DND-41 (cell line): ENCODE data around the gene ING2.

Experiments
- ATAC-seq: fragments of 200-7000 bp; cut with Tn5 transposase; 3 replicates; pipeline ENCODE4 v1.9.1; 2021; ENCODE audit warnings: low read depth; ENCODE audit not compliant: insufficient read depth
- DNase-seq: peaks from one replicate; pipeline ENCODE4 v3.0.0-alpha.2; 2020
- H2AFZ ChIP-seq: 2 replicates; pipeline ENCODE4 v1.6.0; 2012; ENCODE audit warnings: low read depth, low read length
- H3K27ac ChIP-seq: 2 replicates; pipeline ENCODE4 v1.5.1; 2012; ENCODE audit warnings: low read length, inconsistent platforms
- H3K27me3 ChIP-seq: fragments of 200-600 bp; sonication (generic); 2 replicates; pipeline ENCODE4 v1.6.0; 2012; ENCODE audit warnings: low read length, mild to moderate bottlenecking, inconsistent platforms; ENCODE audit not compliant: insufficient read depth, poor library complexity
- H3K36me3 ChIP-seq: 2 replicates; pipeline ENCODE4 v1.5.1; 2012; ENCODE audit warnings: low read length, inconsistent platforms; ENCODE audit not compliant: insufficient read depth
- H3K4me1 ChIP-seq: 2 replicates; pipeline ENCODE4 v1.5.1; 2012; ENCODE audit warnings: mild to moderate bottlenecking, low read length; ENCODE audit not compliant: insufficient read depth
- H3K4me2 ChIP-seq: 2 replicates; pipeline ENCODE4 v1.6.0; 2012; ENCODE audit warnings: mild to moderate bottlenecking, moderate library complexity, low read length, inconsistent platforms; ENCODE audit not compliant: insufficient read depth
- H3K4me3 ChIP-seq, 2 experiments: fragments of 200-600 bp in 1 of 2; shearing (Covaris generic) in 1 of 2; 2 replicates each; pipeline ENCODE4 v1.5.1; 2012 to 2016; ENCODE audit warnings: inconsistent platforms in 2 of 2, low read length in 2 of 2, mild to moderate bottlenecking in 2 of 2, low read depth in 1 of 2, moderate library complexity in 1 of 2
- H3K79me2 ChIP-seq: 2 replicates; pipeline ENCODE4 v1.6.0; 2012; ENCODE audit warnings: low read length, inconsistent platforms; ENCODE audit not compliant: insufficient read depth
- H3K9ac ChIP-seq: 2 replicates; pipeline ENCODE4 v1.6.0; 2012; ENCODE audit warnings: low read depth, mild to moderate bottlenecking, inconsistent platforms, low read length, moderate library complexity
- H3K9me3 ChIP-seq: 2 replicates; pipeline ENCODE4 v1.5.1; 2012; ENCODE audit warnings: low read length, moderate library complexity, mild to moderate bottlenecking, inconsistent platforms; ENCODE audit not compliant: insufficient read depth, severe bottlenecking
- H4K20me1 ChIP-seq: 2 replicates; pipeline ENCODE4 v1.6.0; 2012; ENCODE audit warnings: low read length; ENCODE audit not compliant: insufficient read depth
- EZH2 ChIP-seq: IDR thresholded peaks from 3 replicates; pipeline ENCODE4 v1.6.1; 2012; ENCODE audit warnings: borderline replicate concordance, low read depth, mild to moderate bottlenecking, moderate library complexity, low read length, inconsistent platforms; ENCODE audit not compliant: severe bottlenecking
- TF ChIP-seq, protein P1 (sequence below): IDR thresholded peaks from 2 replicates; pipeline ENCODE4 v1.5.1; 2012; ENCODE audit warnings: borderline replicate concordance, low read length, moderate library complexity, mild to moderate bottlenecking; ENCODE audit not compliant: poor library complexity, severe bottlenecking; ENCODE audit errors: extremely low read depth

ING2 gene

DNA sequence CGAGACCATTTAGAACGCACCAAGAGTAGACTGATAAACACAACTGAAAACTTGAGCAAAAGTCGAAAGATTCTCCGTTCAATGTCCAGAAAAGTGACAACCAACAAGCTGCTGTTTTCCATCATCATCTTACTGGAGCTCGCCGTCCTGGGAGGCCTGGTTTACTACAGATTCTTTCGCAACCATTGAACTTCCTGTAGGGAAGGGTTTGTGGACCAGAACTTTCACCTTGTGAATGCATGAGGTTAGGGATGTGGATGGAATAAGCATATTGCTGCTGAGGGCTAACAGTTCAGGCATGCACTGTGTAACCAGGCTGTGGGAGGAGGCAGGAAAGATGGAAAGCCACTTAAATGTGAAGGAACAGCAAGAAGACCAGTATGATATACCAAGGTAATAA lies 20.9 kb upstream of the ING2 start:
- no peaks in the 10 kb centered on the region for H3K9me3 ChIP-seq
- ATAC-seq, result no peak

DNA sequence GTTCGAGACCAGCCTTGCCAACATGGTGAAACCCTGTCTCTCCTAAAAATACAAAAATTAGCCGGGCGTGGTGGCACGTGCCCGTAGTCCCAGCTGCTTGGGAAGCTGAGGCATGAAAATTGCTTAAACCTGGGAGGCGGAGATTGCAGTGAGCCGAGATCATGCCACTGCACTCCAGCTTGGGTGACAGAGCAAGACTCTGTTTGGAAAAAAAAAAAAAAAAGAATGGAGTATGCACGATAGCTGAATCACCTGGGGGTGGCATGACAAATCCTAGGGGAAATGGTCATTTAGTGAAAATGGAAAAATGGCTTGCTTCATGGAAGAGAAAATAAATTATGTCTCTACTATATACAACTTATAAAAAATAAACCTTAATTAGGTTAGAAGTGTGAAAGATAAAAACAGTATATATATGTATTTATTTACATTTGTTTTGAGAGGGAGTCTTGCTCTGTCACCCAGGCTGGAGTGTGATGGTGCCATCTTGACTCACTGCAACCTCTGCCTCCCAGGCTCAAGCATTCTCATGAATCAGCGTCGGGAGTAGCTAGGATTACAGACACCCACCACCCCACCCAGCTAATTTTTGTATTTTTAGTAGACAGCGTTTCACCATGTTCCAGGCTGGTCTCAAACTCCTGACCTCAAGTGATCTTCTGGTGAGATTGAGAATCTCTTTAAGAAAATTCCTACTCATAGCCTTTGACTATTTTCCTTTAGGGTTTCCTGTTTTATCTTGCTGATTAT lies 19.3 kb upstream of the ING2 start:
- H3K9ac ChIP-seq, result no peak overlapping the region
- no peak overlapping the region for H3K27ac ChIP-seq
- H3K36me3 ChIP-seq, result no peaks in the 10 kb centered on the region
- H3K4me1 ChIP-seq, result no peaks in the 10 kb centered on the region
- DNase-seq (no peak), ATAC-seq (no peak)
- no peak overlapping the region for H3K4me2 ChIP-seq
- H4K20me1 ChIP-seq, result no peaks in the 10 kb centered on the region
- H3K9me3 ChIP-seq, result no peaks in the 10 kb centered on the region
- TF ChIP-seq, protein P1, sequence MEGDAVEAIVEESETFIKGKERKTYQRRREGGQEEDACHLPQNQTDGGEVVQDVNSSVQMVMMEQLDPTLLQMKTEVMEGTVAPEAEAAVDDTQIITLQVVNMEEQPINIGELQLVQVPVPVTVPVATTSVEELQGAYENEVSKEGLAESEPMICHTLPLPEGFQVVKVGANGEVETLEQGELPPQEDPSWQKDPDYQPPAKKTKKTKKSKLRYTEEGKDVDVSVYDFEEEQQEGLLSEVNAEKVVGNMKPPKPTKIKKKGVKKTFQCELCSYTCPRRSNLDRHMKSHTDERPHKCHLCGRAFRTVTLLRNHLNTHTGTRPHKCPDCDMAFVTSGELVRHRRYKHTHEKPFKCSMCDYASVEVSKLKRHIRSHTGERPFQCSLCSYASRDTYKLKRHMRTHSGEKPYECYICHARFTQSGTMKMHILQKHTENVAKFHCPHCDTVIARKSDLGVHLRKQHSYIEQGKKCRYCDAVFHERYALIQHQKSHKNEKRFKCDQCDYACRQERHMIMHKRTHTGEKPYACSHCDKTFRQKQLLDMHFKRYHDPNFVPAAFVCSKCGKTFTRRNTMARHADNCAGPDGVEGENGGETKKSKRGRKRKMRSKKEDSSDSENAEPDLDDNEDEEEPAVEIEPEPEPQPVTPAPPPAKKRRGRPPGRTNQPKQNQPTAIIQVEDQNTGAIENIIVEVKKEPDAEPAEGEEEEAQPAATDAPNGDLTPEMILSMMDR, result no peak
- TF ChIP-seq EZH2, result no peak
- no peaks in the 10 kb centered on the region for H3K79me2 ChIP-seq
- H3K4me3 ChIP-seq, result no peak overlapping the region
- H2AFZ ChIP-seq, result no peak overlapping the region
- no peaks in the 10 kb centered on the region for H3K27me3 ChIP-seq

More for the DNA sequence above, 20.9 kb upstream of the ING2 start:
- no peak overlapping the region for H3K27ac ChIP-seq
- no peaks in the 10 kb centered on the region for H3K4me1 ChIP-seq
- no peak overlapping the region for H3K4me3 ChIP-seq
- H3K9ac ChIP-seq, result no peak overlapping the region
- H3K4me2 ChIP-seq, result no peak overlapping the region
- H3K79me2 ChIP-seq, result no peaks in the 10 kb centered on the region
- DNase-seq, result no peak
- H4K20me1 ChIP-seq, result no peaks in the 10 kb centered on the region
- TF ChIP-seq, protein P1, result no peak
- TF ChIP-seq EZH2, result no peak
- no peak overlapping the region for H2AFZ ChIP-seq
- H3K36me3 ChIP-seq, result no peaks in the 10 kb centered on the region
- H3K27me3 ChIP-seq, result no peaks in the 10 kb centered on the region

DNA sequence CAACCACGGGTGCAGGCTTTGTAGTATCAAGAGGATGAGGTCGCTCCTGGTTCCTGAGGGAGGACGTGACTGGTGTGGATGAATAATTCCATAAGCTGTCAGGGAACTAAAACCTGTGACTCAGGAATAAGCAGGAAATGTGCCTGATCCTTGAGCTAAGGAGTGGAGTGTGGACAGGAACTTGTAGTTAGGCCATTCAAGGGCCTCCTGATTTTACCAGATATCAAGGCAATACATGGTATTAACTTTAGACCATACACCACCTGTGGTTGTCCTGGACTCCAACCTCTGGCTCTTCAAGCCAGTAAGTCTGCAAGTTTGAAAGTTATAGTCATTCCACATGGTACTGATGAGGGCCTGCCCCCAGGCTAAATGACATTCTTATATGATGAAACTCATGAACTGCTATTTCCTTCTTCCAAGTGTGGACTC lies 12.1 kb upstream of the ING2 start:
- Histone ChIP-seq H3K27ac (no peak overlapping the region), H3K4me3 (no peak overlapping the region), H3K9ac (no peak overlapping the region), H3K4me2 (no peak overlapping the region), H3K9me3 (no peaks in the 10 kb centered on the region), H3K27me3 (no peaks in the 10 kb centered on the region), H2AFZ (no peak overlapping the region), H3K4me1 (no peaks in the 10 kb centered on the region), H3K36me3 (peaks cover 12% of the 10 kb centered on the region; the same call in 1 of the 2 replicates), H3K79me2 (no peaks in the 10 kb centered on the region), H4K20me1 (no peaks in the 10 kb centered on the region)
- TF ChIP-seq EZH2, result no peak
- TF ChIP-seq, protein P1, result no peak
- no peak for ATAC-seq
- DNase-seq, result no peak

DNA sequence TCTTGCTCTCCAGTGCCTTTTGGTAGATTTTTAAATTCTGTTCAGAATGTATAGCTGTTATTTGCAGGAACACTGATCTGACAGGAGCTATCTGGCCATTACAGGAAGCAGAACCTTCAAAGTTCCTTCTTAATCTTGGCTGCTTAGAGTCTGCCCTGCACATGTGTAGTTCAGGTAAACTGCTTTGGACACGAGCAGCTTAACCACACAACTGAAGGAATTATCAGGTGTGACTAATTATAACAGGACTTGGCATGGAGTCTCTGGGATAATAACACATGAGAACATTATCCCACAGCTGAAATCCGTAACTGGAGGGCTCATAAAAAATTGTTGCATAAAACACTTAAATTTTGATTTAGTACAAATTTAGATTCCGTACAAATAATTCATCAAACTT lies 11.6 kb upstream of the ING2 start:
- H3K9me3 ChIP-seq, result no peaks in the 10 kb centered on the region
- no peak overlapping the region for H3K27ac ChIP-seq
- DNase-seq, result no peak
- H3K9ac ChIP-seq, result no peak overlapping the region
- no peak for ATAC-seq
- no peaks in the 10 kb centered on the region for H3K27me3 ChIP-seq
- H3K4me1 ChIP-seq, result no peaks in the 10 kb centered on the region
- no peak overlapping the region for H3K4me3 ChIP-seq
- no peak overlapping the region for H3K4me2 ChIP-seq
- no peaks in the 10 kb centered on the region for H4K20me1 ChIP-seq
- no peak overlapping the region for H2AFZ ChIP-seq
- H3K79me2 ChIP-seq, result no peaks in the 10 kb centered on the region
- TF ChIP-seq EZH2, result no peak
- TF ChIP-seq, protein P1, result no peak
- peaks cover 12% of the 10 kb centered on the region; the same call in 1 of the 2 replicates for H3K36me3 ChIP-seq
